Measurements from ENCODE around the gene RHO.
A peak's percentile ranks its signal among the peaks of the same experiment; 100 is the strongest.
"Not testable (repeated sequence)": the region's sequence is repeated elsewhere in the genome, so short reads cannot be mapped to it uniquely, and the experiment has no call there.

RHO gene

DNA sequence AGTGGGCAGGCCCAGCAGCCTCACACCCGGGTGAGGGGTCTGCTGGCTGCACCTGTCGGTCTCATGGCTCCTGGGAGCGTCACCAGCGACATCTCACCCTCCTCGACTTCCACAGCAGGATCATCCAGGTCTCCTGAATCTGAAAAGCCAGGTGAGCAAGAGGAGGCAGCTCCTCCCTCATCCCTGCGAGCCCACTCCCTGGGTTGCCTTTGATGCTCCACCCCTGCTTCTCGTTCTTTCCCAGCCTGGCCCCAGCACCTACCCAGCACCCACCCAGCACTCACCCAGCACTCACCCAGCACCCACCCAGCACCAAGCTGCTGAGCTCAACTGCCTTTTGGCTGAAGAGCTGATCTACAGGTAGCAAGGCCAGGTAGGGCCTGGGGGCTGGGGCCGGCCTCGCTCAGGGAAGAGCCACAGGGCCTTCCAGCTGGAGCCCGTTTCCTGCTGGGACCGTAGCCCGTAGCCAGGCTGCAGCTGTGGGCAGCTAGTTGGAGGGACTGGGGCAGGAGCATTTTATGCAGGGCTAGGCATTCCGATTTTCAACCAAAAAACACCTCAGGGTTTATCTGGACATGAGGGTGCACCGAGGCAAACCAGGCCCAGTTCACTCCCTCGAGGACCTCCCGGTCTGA is 14.8 kb downstream of the RHO start, which contains the start of gene H1-8:
Gene H1-8 (plus strand): TSS at position 20 of the 635 bp plus-strand sequence. CDS start 44 bp downstream, at position 64.
- FAIRE-seq = no peak

DNA sequence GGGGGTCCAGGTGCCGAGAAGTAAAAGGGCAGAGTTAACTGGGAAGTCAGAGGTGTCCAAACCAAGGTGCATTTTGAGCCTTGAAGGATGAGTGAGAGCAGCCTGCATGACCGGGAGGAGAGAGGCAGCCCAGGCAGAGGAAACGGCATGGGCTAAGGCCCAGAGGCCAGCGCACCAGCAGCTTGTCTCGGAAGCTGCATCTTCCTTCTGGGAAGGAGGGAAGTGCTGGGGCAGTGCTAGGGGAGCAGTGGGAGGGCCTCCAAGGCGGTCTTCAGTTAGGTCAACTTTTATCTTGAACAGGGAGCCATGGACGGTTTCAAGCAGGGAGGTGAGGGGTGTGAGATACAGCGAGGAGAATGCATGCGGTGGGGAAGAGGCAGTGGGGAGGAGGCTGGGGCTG is 15.6 kb downstream of the RHO start:
- FAIRE-seq (no peak), DNase-seq (ENCODE audit: low spot score) (no peak)

More for the DNA sequence above, 14.8 kb downstream of the RHO start, which contains the start of gene H1-8:
- DNase-seq (ENCODE audit: low spot score) = no peak

DNA sequence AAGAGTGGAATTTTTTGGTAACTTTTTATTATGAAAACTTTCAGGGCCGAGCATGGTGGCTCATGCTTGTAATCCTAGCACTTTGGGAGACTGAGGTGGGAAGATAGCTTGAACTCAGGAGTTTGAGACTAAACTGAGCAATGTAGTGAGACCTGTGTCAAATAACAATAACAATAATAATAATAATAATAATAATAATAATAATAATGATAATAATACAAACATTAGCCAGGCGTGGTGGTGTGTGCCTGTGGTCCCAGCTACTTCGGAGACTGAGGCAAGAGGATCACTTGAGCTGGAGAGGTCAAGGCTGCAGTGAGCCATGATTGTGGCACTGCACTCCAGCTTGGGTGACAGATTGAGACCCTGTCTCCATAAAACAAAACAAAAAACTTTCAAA is 17.5 kb downstream of the RHO start:
- DNase-seq (ENCODE audit: low spot score); FAIRE-seq: not testable (repeated sequence)

DNA sequence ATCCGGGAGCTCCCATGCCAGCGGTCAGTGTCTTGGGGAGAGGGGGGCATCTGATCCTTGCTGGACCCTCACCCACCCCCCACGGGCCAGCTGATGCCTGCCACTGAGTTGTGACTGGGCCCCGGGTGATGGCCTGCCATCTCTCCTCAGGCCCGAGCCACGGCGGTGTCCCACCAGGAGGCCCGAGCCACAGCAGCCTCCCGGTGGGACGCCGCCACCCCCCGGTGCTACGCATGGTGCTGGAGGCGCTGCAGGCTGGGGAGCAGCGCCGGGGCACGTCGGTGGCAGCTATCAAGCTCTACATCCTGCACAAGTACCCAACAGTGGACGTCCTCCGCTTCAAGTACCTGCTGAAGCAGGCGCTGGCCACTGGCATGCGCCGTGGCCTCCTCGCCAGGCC is 18.8 kb downstream of the RHO start:
- DNase-seq (ENCODE audit: low spot score) (no peak), FAIRE-seq (no peak)

DNA sequence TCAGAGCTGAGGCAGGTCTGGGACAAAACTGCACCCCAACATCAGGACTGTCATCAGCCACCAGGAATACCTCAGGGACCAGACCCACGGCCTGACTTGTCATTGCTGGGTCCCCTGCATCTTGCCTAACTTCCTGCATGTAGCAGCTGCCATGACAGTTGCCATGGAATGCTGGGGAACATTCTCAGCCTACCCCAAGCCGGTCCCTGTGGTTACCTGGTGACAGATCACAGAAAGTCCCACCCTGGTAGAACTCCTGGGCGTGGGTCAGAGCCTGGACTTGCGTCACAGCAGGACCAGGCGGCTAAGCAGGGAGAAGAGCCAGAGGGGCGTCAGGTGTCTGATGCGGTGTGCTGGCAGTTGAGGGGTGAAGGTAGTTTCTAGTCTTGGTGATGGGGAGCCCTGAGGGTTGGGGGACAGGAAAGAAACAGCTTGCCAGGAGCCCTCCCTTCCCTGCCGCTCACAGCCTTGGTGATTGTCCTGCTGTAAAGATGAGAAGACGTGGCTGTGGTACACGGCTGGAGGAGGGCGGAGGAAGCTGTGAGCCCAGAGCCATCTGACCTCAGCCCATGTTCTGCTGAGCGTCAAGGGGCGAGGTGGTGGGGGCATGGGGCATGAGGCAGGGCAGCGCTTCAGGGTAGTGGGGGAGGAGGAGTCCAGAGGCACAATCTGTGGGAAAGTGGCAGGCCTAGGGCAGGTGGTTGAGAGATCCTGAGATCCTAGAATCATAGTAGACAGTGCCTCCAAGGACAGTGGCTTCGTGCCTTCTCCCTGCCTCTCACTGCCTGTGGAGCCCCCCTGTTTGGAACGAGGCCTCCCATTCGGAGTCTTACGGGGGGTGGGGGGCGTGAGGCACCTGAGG is 19.9 kb downstream of the RHO start:
- FAIRE-seq = no peak
- no peak for DNase-seq (ENCODE audit: low spot score)

DNA sequence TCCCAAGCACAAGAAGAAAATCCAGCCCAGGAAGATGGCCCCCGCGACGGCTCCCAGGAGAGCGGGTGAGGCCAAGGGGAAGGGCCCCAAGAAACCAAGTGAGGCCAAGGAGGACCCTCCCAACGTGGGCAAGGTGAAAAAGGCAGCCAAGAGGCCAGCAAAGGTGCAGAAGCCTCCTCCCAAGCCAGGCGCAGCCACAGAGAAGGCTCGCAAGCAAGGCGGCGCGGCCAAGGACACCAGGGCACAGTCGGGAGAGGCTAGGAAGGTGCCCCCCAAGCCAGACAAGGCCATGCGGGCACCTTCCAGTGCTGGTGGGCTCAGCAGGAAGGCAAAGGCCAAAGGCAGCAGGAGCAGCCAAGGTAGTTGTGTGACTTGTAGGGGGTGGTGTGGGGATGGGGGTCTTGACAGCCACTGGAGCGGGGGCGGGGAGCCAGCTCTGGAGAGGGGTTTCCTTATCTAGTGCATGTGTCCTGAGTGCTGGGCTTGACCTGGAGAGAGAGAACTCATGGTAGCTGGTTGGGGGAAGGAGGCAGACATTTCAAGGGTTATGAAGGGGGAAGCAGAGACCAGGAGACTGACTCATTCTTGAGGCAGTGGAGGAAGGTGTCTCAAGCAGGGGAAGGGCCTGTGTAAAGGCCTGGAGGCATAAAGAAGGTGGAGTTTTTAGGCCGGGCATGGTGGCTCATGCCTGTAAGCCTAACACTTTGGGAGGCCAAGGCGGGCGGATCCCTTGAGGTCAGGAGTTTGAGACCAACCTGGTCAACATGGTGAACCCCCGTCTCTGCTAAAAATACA is 20.8 kb downstream of the RHO start:
- no peak for DNase-seq (ENCODE audit: low spot score)

DNA sequence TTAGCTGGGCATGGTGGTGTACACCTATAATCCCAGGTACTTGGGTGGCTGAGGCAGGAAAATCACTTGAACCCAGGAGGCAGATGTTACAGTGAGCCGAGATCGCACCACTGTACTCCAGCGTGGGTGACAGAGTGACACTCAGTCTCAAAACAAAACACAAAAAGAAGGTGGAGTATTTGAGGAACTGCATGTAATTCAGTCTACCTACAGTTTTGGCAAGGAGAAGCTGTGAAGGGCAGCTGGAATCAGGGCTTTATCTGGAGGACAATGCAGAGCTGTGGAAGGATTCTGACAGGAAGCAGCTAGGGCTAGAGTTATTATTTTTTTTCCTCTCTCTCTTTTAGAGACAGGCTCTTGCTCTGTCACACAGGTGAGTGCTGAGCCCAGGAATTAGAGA is 21.4 kb downstream of the RHO start:
- FAIRE-seq = peak; percentile 40
- DNase-seq (ENCODE audit: low spot score) = no peak

More for the DNA sequence above, 20.8 kb downstream of the RHO start:
- no peak for FAIRE-seq

DNA sequence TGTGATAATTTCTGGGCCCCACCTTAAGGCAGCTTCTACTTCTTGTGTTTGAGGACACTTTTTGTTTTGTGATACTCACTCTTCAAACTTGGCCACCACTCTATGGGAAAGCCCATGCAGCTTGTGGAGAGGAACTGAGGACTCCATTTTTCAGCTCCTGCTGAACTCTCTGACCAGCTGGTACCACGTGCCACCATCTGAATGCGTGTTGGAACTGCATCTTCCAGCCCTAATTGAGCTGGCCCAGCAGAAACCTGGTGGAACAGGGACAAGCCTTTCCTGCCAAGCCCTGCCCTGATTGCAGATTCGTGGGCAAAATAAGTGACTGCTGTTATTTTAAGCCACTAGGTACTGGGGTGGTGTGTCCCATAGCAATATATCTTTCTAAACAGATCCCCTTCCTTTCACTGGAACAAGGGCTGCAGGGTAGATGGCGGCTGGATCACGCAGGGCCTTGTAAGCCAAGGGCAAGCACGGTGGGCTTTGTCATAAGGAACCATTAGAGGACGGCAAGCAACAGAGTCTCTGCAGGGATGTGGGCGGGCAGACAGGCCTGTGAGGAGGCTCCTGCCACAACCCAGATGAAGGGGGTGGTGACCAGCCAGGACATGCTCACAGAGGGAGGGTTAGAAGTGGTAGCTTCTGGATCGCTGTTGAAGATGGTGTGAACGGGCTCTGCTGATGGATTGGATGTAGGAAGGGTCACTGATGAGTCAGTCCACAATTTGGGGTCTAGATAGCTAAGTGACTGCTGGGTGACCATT is 24.0 kb downstream of the RHO start:
- FAIRE-seq (no peak), DNase-seq (ENCODE audit: low spot score) (no peak)

DNA sequence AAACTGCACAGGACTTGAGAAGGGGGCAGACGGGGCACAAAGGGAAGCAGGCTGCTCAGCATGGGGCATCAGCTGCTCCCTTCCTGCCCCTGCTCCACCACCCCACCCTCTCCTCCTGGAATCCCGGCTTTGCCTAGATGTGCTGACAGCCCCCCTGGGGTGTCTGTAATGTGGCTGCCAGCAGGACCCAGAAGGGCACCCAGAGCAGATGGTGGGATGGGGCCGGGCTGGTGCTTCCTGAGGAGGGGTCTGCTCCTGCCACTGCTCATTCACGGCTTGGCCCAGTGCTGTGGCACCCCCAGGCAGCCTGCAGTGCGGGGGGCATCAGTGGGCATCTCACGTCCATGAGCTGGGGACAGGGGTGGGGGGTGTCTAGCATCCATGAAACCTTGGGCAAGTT is 24.7 kb downstream of the RHO start:
- DNase-seq (ENCODE audit: low spot score) = no peak
- no peak for FAIRE-seq

DNA sequence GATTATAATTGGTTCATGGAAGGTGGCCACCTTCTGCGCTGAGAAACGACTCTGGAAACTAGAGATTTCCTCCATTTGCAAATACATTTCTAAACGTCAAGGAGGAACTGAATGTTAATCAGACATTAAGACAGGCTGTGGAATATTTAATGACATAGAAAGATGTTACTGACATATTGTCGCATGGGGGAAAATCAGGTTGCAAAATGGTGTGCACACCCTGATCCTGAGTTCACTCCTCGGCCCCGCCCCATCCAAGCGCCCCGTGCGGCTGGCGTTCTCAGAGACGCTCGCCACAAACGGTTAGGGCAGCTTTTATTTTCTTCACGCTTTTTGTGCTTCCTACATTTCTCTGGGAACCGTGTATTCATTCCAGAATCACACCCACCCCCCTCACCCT is 25.3 kb downstream of the RHO start:
- FAIRE-seq (no peak), DNase-seq (ENCODE audit: low spot score) (no peak)

DNA sequence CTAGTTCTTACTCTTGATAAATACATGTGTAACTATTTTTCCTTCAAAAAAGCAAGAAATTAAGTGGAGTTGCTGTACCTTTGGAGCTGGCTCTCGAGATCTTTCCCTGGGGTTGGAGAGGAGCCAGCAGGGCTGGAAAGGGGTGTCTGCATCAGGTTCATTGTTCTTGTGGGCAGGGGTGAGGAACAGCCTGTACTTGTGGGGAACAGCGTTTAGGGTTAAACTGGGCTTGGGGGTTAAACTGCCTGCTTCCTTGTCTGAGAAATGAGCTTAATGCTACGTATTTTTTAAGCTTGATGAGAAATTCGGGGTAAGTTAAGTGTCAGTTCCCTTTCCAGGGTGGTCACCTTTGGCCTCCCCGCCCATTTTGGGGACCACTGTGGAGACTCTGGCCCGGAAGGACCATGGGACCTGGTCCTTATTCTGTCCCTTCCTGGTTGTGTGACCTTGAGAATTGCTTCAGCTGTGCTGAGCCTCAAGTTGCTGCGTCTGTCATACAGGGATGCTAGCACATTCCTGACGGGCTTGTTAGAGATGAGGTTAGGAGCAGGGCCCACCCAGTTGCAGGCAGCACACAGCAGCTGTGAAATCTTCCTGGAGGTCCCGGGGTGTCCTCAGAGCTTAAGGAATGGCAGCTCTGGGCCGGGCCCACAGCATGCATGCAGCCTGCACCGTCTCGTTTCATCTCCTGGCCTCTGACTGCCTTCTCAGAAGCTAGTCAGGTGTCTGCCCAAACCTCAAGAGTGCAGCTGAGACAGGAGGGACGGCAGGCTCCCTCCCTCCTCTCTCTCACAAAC is 26.1 kb downstream of the RHO start:
- FAIRE-seq (no peak), DNase-seq (ENCODE audit: low spot score) (no peak)

DNA sequence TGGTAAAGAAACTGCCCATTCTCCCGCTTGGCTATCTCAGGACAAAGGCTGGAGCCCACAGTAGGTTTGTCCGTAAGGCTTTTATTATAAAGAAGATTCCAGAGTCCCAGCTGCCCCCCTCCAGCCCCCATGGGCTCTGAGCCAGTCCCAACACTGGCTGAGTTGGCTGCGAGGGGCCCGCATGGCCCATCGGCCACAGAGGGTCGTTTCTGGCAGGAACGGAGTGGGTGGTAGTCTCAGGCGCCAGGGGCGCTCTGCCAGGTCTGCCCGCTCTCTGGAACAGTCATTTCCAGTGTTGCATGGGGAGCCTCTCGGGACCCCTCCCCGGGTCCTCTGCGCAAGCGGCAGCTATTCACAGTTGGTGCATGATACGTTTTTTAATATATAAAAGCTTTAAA is 26.7 kb downstream of the RHO start:
- DNase-seq (ENCODE audit: low spot score) (no peak), FAIRE-seq (no peak)

DNA sequence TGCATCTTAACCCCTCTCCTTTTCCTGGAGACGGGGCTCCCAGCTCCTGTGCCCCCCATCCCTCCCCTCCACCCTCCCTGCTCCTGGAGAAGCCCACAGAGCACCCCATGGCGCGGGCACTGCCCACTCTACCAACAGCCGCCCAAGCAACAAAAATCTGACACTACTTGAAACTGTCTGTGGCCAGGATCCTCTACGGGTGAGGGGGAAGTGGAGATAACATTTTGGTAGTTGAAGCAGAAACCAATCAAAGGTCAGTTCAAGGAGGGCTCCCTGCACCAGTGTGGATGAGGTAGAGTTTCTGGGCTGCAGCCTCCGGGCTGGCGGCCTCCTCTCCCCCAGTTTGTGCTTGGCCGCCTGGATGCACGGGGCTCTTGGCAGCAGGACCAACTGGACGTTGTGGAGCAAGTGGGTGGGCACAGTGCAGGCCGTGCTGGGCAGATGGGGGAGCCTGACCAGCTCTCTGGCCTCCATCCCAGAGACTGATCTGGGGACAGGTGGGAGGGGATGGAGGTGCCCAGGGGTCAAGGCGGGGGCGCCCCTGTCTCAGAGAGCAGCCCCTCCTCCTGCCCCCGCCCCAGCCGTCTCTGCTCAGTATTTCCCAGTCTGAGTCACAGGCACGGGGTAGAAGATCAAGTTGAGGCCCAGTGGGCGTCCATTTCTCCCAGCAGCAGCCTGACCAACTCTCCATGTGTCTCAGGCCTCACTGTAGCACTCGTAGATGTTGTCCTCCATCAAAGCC is 27.3 kb downstream of the RHO start:
- no peak for DNase-seq (ENCODE audit: low spot score)
- FAIRE-seq = no peak

DNA sequence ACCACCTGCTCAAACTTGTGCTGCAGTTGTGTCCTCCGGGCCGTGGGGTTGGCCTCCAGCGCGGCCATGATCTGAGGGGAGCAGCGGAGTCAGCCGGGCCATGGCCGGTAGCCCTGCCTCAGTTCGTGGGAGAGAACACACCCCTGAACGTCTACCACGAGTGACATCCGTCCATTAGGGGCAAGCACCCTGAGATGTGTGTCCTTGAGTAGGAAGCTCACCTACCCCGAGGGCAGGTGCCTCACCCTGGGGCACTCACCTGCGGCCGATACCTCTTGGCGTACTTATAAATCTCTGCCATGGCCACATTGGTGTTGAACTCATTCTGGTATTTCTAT is 27.9 kb downstream of the RHO start:
- peak; percentile 30 for FAIRE-seq
- no peak for DNase-seq (ENCODE audit: low spot score)

DNA sequence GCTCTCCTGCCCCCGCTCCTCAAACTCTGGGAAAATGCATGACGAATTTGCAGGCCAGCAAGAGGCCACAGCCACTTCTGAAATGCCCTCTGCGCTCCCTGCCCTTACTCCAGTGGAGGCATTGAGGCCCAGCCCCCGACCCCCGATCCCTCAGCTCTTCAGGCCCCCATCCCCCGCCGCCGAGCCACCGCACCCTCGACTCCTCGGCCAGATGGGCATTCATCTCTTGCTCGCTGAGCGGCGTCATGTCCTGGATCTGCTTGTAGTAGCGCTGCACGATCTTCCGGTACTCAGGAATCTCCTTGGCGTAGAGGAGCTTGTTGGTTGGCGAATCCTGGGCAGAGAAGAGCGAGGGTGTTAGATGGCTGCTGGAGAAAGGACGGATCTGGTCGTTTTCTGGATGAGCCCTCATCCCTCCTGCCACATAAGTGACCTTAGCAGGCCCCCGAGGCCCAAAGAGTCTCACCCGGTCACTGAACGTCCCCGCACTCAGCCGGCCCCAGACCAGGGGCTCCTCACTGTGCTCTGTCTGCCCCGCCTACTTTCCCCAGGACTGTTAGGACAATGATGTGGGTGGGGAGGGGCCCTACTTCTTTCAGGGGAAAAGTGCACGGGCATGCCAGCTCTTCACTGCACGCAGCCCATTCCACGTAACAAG is 28.6 kb downstream of the RHO start:
- DNase-seq (ENCODE audit: low spot score) (no peak), FAIRE-seq (no peak)

DNA sequence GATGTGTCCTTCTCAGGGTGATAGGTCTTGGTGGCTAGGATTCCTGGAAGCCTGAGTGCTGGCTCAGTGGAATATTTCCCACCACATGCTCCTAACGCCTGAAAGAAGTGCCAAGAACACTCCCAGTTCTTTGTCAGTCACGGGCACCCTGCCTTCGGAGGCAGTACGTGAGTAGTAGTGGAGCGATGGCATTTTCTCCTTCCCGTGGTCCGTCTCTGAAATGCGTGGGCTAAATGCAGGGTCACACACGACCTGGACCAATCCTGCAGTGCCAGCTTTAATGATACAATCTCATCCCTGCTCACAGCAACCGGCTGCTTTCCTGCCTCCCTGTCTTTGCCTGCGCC is 29.1 kb downstream of the RHO start:
- DNase-seq (ENCODE audit: low spot score) (no peak), FAIRE-seq (no peak)

DNA sequence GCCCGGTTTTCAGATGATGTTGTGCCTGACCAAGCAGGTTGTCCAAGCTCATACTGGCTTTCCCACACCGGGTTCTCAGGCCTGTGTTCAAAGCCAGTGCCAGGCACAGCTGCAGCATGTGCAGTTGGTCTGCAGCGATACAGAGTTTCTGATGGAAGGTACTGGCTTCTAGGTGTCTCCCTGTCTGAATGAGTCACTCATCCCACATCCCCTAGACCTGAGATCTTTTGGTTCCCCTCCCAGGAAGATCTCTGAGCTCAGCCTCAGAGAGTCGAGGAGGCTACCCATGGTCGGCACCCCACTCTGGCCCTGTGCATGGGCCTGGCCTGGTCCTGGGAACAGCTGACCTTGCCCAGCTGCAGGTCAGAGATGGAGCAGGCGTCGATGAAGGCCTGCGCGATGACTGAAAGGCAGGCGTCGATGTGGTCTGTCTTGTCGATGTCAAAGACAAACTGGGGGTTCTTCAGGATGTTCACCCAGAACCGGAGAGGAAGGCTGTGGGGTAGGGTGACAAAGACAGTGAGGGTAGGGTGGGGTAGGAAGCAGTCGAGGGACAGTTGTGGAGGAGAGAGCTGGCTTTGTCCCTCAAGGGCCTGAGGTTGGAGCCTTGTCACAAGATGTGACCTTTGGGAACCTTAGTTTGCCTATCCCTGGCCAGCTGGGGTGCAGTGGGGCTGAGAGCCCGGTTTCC is 29.8 kb downstream of the RHO start:
- DNase-seq (ENCODE audit: low spot score) = no peak
- FAIRE-seq = no peak

DNA sequence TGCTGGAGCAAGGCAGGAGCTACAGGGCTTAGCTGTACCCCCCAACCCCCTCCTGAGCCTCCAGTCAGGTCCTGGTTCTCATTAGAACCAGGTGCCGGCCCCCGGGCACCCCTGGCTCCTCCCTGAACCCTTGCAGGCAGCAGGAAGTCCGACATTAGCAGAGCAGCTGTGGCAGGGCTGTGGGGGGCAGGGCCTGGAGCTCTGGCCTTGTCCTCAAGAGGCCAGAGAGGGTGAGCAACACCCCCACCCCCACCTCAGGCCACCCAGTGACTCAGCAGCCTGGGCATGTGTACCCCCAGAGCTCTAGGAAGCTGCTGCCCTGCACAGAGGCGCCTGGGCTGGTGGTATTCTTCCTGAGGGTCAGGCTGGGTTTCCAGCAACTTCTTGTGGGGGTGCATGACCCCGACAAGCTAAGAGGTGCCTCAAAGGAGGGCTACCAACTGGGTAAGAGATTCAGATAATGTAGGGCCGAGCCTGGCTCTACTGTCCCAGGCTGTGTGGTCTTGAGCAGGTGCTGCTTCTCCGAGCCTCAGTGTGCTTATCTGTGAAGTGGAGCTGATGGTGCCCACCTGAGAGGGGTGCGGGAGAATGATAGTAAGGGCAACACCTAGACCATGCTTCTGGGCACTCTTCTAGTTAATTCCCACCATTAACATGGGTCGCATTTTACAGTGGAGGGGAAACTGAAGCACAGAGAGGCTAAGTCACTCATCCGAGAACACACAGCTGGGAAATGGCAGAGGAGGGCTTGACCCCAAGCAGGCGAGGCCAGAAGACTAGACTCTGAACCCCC is 30.5 kb downstream of the RHO start:
- FAIRE-seq = no peak
- DNase-seq (ENCODE audit: low spot score) = peak; percentile 13
